LNCaP clone FGC (cell line): ENCODE results near the gene LDLRAD4.

ENCODE experiments used
- DNase-seq: peaks from one replicate; pipeline ENCODE4 v3.0.0-alpha.2; 2011; ENCODE audit warnings: low read depth
- H3K4me3 ChIP-seq: 2 replicates; pipeline ENCODE4 v1.5.1; 2011; ENCODE audit warnings: mild to moderate bottlenecking, low read depth, low read length, control low read depth
- CTCF ChIP-seq: IDR thresholded peaks from 2 replicates; pipeline ENCODE4 v1.5.1; 2012; ENCODE audit warnings: mild to moderate bottlenecking; ENCODE audit not compliant: control insufficient read depth, insufficient read depth; ENCODE audit errors: extremely low read depth

LDLRAD4 gene

GRCh38 chr18:13560306-13560705 lies 341.7 kb downstream of the LDLRAD4 start:
- no peak overlapping the region for H3K4me3 ChIP-seq
- DNase-seq, result no peak

GRCh38 chr18:13562494-13563029 lies 344.0 kb downstream of the LDLRAD4 start:
- no peak for DNase-seq
- no peak for TF ChIP-seq CTCF
- no peak overlapping the region for H3K4me3 ChIP-seq

More at GRCh38 chr18:13560306-13560705, 341.7 kb downstream of the LDLRAD4 start:
- no peak for TF ChIP-seq CTCF

GRCh38 chr18:13563390-13563805 lies 344.8 kb downstream of the LDLRAD4 start:
- H3K4me3 ChIP-seq, result no peak overlapping the region
- no peak for TF ChIP-seq CTCF
- no peak for DNase-seq

- H3K4me3 ChIP-seq, result no peak overlapping the region
- DNase-seq, result no peak
- no peak for TF ChIP-seq CTCF
Observed at GRCh38 chr18:13564579-13564978, 346.0 kb downstream of the LDLRAD4 start.

- H3K4me3 ChIP-seq, result no peak overlapping the region
- no peak for DNase-seq
- no peak for TF ChIP-seq CTCF
Observed at GRCh38 chr18:13565228-13565627, 346.7 kb downstream of the LDLRAD4 start.

- DNase-seq, result no peak
- no peak for TF ChIP-seq CTCF
- no peak overlapping the region for H3K4me3 ChIP-seq
Observed at GRCh38 chr18:13566941-13567746, 348.6 kb downstream of the LDLRAD4 start.
